GM21367 (cell line): ENCODE results near the gene ITGAL.
"Not testable (repeated sequence)": the region's sequence is repeated elsewhere in the genome, so short reads cannot be mapped to it uniquely, and the experiment has no call there.

Experiments used
- ATAC-seq: cut with Tn5 transposase; IDR thresholded peaks from one replicate; pipeline ENCODE4 v1.9.1; 2021; ENCODE audit not compliant: unreplicated experiment

ITGAL gene

DNA sequence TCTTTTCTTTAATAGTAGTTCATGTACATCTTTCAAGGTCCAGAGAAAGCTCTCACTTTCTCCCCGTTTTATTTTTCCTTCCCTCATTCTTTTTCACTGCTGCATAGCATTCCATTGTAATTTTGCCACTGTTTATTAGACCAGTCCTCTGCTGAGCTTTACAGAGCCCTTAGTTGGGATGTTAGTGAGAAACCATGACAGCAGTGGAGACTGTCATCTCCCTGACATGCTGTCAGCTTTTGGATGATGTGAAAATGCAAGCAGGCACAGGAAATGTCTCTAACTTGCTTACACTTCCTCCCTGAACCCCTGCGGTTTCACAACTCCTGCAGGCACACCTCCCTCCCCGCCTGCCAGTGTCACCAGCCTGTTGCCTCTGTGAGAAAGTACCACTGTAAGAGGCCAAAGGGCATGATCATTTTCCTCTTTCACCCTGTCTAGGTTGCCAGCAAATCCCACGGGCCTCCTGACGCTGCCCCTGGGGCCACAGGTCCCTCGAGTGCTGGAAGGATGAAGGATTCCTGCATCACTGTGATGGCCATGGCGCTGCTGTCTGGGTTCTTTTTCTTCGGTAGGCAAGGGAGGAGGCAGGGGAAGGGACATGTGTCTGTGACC lies at the start of gene ITGAL:
ITGAL (plus strand) TSS at position 415 of the 615 bp plus-strand sequence; CDS start at position 511, 96 bp downstream.
- peak; percentile 35 for ATAC-seq

DNA sequence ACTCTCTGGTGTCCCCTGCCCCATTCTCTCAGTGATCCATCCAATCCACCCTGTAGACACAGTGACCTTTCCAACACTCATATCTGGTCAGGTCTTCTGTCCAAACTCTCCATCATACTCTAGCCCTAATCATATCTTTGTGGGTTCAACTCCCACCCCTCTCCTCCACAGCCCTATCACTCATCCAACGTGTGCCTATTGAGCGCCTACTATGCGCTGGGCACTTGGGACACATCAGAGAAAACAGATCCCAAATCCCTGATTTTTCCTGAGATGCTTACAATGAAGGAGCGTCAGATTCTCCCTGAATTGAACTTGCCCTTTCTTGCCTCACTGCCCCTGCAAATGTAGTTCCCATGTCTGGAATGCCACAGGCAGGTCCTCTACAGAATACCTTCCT lies 44.5 kb upstream of the ITGAL start:
- ATAC-seq: no peak

DNA sequence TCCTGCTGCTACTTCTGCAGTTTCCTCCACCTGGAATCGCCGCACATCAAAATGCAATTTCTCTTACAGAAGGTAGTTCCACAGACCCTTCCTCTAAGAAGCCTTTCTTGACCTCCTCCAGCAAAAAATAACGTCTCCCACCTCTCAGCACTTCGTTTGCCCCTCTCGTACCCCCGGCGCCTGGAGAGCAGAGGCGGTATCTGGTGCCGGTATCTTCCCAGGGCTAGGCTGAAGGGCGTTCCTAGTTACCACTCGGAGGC lies 43.2 kb upstream of the ITGAL start:
- no peak for ATAC-seq

DNA sequence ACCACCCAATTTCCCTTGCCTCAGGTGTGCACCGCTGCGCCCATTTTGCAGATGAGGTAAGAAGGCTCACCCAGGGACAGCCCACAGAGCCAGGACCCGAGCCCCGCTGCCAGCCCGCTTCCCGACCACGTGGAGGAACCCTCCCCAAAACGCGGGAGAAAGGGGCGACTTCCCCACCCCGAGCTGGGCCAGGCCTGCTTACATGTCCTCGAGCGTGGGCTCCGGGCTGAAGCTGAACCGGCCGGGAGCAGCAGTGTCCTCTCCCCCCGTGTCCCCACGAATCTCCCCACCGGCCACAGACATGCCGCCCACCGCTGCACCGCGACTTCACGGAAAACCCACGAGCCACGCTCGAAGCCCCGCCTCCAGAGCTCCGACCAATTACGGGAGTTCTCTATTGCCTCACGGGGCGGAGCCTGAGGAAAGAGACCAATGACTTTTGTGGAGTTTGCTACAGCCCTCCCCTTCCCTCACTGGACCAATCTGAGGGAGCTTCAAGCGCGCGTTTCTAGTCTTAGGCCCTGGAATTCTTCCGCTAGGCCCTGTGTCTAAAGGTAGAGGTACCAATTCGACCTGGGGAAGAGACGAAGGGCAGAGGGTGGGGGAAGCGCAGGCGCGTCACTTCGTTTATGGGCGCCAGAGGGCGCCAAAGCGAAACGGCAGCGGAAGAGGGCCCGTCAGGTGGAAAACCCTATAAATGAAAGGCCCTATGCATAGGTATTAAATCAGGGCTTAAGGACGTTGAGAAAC lies 42.7 kb upstream of the ITGAL start, which contains the start of gene DCTPP1:
DCTPP1 (minus strand) TSS at position 353 of the 750 bp plus-strand sequence; CDS start at position 303, 50 bp downstream.
- ATAC-seq: peak; percentile 89

DNA sequence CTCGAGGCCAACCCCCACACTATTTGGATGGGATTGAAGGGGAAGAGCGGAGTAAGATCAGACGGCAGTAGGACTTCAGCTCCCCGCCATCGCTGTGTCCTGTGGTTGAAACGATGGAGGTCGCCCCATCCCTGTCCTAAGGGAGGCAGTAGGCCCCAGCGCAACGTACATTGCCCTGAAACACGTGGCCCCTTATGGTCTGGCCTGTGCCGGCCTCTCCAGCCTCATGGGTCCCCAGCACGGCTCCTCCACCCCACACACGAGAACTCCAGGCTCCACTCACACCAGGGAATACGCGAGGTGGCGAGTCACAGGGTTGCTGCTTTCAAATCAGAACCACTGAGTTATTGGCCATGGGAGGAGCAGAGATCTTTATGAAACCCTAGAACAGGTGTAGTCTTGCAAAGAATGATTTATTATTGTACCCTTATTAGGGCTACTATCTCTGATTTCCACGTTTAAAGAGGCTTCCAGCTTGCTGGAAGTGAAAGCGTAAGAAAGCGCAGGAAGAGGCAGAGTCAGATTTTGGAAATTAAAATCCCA lies 42.0 kb upstream of the ITGAL start:
- ATAC-seq: no peak

DNA sequence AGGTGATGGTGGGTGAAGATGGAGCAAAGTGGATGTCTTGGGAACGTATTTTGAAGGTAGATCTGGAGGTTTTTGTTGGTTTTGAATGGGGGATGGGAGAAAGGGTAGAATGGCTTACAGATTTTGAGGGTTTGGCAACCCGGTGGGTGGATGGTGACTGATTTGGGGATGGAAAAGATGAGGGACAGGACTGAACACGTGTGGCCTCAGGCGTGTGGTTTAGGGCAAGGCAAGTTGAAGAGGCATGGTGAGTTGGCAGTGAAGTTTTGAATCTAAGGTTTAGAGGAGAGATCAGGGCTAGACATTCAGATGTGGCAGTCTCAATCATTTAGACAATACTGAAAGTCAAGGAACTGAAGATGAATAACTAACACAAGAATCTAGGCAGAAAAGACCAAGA lies 37.7 kb upstream of the ITGAL start:
- no peak for ATAC-seq

DNA sequence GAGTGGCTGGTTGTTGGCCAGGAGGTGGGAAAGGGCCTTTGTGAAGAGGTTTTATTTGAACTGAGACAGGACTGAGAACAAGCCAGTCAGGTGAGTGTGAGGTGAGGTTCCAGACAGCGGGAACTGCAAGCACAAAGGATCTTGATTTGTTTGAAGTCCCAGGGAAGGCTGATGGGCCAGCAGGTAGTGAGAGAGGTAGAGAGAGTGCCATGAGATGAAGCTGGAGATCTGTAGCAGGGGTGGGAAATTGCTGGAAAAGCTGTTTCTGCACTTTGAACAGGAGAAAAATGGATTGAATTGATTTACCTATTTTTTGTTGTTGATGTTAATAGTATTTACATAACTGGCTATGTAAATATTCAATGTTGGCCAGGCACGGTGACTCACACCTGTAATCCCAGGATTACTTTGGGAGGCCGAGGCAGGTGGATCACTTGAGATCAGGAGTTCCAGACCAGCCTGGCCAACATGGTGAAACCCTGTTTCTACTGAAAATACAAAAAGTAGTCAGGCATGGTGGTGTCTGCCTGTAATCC lies 35.0 kb upstream of the ITGAL start:
- no peak for ATAC-seq

DNA sequence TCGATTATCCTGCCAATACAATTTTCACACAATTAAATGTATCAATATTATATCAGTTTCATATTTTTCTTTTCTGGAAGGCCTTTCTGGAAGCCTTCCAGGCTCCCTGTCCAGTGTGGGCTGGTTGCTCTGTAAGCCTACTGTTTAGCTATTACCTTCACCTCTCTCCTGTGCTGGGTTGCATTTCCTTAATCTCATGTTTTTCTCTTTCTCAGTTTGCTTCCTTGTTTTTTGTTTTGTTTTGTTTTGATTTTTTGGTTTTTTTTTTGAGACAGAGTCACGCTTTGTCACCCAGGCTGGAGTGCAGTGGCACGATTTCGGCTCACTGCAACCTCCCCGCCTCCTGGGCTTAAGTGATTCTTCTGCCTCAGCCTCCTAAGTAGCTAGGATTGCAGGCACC lies 33.7 kb upstream of the ITGAL start:
- no peak for ATAC-seq

DNA sequence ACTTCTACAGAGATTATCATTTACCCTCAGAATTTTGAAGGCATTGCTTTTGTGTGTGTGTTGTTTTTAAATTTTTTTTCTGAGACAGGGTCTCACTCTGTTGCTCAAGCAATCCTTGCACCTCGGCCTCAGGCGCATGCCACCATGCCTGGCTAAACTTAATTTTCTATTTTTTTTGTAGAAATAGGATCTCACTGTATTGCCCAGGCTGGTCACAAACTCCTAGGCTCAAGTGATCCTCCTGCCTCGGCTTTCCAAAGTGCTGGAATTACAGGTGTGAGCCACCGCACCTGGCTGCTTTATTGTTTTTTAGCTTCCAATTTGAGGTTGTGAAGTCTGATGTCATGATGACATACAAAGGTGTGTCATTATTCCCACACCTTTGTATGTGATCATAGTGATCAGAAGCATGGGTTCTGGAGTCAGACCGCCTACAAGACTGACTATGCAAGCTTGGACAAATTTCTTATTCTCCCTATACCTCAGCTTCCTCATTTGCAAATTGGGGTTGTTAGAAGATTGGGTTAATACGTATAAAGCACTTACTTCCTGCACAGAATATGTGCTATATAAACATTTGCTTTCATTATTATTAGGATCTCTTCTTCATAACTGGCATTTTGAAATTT lies 32.7 kb upstream of the ITGAL start:
- ATAC-seq: no peak

DNA sequence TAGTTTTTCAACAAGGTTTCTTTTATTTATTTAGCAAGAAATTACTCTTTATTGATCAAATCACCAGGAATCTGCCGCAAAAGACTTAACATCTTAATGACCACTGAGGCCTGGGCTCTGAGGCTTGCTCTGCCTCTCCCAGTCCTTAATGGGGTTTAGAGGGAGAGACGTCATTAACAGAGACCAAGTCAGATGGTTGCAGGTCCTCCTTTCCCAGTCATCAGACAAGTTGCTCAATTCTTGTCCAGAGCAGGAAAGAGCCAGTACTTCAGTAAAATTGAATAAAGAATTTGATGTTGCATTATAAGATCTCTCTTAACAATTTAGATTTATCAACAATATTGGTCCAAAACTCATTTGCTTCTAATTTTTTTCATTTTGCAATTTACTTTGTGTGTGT lies 28.9 kb upstream of the ITGAL start:
- no peak for ATAC-seq

DNA sequence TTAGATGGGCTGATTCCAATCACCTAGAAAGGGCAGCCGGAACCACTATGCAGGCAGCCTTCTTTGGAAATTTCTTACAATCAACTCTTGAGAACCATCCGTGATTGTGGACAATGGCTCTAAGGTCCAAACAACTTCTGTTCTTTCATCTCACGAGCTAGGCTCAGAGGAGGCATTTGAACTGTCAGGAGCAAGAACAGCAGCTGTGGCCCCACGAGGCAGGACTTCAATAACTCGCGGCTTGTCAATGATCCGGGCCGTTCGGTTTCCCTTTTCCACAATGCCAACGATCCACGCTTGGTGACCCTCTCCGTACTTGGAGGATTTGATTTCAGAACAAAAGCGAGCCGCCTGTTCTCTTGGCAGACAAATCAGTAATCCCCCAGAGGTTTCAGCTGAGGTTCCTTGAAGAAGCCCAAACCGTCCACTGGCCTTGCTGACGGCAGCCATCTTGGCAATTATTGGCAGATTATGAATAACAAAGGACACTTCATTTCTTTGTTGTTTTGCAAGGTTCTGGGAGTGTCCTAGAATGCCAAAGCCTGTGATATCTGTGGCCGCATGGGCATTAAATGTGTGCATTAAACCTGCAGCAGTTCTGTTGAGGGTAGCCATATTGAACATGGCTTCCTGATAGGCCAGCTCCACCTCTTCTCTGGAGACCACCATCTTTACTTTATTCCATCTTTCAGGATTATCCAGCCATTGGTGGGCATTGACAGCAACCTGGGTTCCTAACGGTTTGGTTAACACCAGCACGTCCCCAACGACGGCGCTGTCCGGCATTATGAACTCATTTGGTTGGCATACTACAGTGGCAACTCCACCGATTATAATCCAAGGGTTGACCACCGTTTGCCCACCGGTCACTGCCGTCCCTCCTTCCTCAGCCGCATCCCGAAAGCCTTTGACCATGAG lies 28.1 kb upstream of the ITGAL start:
- ATAC-seq: no peak

DNA sequence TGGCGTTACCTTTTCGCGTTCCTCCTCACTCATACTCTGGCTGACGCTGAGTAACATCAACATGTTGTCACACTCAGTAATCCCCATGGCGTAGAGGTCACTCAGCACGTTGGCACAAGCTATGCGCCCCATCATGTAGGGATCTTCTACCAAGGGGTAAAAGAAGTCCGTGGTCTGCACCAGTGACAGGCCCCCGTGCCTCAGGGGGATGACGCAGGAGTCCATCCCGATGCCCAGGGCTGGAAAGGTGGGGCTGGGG lies 27.5 kb upstream of the ITGAL start:
- ATAC-seq: peak; percentile 6

DNA sequence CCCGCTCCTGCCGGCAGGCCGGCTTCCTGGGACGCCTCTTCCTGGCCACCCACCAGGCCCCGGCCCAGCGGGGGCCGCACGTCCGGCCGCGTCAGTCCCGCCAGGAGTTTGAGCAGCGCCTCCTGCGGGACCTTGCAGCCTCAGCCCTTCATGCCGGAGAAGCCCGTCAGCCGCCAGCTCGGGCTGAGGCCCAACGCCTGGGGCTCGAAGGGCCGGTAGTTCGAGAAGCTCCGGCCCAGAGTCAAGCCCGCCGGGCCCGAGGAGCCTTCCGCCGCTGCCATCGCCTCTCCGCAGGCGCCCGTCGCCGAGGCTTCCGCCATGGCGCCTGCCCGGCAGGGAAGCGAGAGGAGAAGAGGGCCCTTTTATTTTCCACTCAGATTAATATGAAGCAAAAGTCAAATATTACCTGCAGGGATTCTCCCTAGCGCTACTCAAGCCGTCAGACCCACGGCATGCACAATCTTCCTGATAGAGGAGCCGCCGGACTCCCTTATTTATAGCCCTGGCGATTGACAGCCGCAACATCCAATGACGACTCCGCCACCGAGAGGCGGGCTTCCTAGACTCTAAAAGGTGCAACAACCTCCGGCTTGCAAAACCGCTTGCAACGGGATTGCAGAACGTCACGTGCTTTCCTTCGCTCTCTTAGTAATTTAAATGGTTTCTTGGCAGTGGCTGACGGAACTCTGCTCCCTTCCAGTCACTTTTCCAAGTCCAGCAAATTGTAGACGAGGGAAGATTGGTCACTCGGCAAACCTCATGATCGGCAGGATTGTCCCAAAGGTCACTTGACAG lies 26.9 kb upstream of the ITGAL start, which contains the start of gene SEPHS2:
SEPHS2 (minus strand) TSS at position 467 of the 795 bp plus-strand sequence; CDS start at position 320, 147 bp downstream.
- ATAC-seq: peak; percentile 57

DNA sequence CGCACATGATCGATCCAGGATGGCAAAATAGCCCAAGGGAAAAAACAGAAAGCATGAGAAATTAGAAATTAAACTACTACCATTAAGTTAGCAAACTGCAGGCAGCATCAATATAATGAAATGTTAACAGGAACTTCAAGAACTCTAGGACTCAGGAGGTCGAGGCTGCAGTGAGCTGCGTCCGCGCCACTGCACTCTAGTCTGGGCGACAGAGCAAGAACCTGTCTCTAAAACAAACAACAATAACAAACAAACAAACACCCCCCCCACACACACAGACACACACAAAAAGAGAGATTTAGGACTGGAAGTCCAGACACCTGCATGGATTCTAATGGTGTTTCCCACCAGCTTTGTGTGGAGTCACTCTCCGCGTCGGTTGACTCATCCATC lies 26.3 kb upstream of the ITGAL start:
- no peak for ATAC-seq

DNA sequence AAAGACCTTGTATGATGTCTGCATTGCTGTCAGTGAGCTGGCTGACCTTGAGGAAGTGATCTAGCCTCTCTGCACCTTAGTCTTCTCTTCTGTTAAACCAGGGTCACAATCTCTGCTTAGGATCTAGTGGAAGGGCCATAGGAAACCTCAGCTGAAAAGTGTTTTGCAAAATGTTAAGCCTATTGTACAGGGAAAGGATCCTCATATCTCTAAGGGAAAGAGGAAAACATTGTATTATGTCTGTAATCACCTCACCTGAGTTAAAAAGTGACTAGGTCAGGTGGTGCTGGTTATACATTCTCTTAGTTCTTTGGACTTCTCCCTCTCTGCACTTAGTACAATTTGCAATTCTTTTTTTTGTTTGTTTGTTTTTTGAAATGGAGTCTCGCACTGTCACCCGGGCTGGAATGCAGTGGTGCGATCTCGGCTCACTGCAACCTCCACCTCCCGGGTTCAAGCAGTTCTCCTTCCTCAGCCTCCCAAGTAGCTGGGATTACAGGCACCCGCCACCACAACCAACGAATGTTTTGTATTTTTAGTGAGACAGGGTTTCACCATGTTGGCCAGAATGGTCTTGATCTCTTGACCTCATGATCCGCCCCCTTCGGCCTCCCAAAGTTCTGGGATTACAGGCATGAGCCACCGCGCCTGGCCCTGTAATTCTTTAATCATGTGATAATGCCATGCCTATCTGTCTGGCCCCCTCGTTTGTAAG lies 24.9 kb upstream of the ITGAL start:
- ATAC-seq: no peak

DNA sequence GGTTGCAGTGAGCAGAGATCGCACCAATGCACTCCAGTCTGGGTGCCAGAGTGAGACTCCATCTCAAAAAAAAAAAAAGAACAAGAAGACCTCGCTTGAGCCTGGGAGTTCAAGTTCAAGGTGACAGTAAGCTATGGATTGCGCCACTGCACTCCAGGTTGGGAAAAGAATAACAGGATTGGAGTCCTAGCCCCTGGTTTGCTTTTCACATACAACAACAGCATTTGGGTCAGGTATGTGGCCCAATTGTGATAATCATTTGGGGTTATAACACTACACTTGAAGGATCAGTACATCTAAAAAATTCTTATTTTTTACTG lies 23.5 kb upstream of the ITGAL start:
- ATAC-seq: no peak

DNA sequence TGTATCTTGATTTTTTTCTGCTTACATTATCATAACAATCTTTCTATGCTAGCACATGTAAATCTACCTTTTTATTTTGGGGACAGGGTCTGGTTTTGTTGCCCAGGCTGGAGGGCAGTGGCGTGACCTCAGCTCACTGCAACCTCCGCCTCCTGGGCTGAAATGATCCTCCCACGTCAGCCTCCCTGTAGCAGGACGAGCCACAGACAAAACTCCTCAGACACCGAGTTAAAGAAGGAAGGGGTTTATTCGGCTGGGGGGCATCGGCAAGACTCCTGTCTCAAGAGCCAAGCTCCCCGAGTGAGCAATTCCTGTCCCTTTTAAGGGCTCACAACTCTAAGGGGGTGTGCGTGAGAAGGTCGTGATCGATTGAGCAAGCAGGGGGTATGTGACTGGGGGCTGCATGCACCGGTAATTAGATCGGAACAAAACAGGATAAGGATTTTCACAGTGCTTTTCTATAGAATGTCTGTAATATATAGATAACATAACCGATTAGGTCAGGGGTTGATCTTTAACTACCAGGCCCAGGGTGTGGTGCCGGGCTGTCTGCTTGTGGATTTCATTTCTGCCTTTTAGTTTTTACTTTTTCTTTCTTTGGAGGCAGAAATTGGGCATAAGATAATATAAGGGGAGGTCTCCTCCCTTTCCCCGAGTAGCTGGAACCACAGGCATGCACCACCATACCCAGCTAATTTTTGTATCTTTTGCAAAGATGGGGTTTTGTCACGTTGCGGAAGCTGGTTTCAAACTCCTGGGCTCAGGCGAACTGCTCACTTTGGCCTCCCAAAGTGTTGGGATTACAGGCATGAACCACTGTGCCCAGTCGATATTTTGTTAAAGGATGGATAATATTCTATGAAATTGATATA lies 19.6 kb upstream of the ITGAL start:
- ATAC-seq: not testable (repeated sequence)

DNA sequence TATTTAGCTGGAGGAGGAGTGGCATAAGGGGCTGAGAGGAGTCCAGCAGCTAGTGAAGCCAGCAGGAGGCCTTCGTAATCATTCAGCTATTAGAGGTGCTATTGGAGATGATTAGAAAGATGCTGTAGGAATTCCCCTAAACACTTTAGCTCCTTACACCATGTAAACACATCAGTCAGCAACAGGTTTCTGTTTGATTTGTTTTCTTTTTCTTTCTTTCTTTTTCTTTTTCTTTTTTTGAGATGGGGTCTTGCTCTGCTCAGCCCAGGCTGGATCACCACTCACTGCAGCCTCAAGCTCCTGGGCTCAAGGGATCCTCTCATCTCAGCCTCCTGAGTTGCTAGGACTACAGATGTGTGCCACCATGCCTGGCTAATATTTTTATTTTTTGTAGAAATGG lies 16.2 kb upstream of the ITGAL start:
- ATAC-seq: no peak

DNA sequence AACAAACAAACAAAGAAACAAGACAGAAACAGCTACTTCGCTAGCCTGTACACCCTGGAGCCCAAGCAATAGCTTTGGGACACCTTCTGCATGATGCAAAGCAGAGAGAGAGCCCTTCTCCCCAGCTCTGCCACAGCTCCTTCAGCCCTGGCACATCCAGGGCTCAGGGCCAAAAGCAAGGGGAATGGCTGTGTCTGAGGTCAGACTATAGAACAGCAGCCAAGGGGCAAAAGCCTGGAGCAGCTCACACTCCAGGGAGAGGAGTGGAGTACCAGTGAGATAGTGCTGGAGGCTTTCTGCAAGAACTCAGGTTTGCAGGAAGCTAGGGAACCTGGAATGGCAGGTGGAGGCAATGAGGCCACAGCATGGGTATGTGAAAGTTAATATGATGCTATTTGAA lies 15.3 kb upstream of the ITGAL start:
- ATAC-seq: no peak
